ENCODE measurements around the gene PLXNA1.

PLXNA1 gene

GRCh38 chr3:126996905-126997304, 14.0 kb downstream of the PLXNA1 start:
- no peak for DNase-seq

GRCh38 chr3:126997455-126998038, 14.6 kb downstream of the PLXNA1 start:
- Histone ChIP-seq H3K9ac (ENCODE audit: low read depth, low read length) (no peak overlapping the region), H3K27ac (ENCODE audit: low read length) (no peak overlapping the region; the same call in 1 of the 2 replicates), H3K4me3 (ENCODE audit: low read depth in 1 of 2, low read length in 2 of 2) (no peak overlapping the region), H3K36me3 (ENCODE audit: insufficient read depth, low read length) (peaks cover 40% of the 10 kb centered on the region), H3K9me3 (ENCODE audit: insufficient read depth, low read length, severe bottlenecking) (no peaks in the 10 kb centered on the region), H3K4me1 (ENCODE audit: insufficient read depth, low read length) (no peaks in the 10 kb centered on the region), H3K27me3 (ENCODE audit: insufficient read depth, low read length, poor library complexity) (no peaks in the 10 kb centered on the region), H3K79me2 (ENCODE audit: insufficient read depth, low read length) (peaks cover 30% of the 10 kb centered on the region), H2AFZ (ENCODE audit: low read depth, low read length) (no peak overlapping the region), H4K20me1 (ENCODE audit: insufficient read depth, low read length) (peaks cover 95% of the 10 kb centered on the region), H3K4me2 (ENCODE audit: insufficient read depth, low read length) (no peak overlapping the region)
- ATAC-seq (ENCODE audit: insufficient read depth, low read depth) (no peak), DNase-seq (no peak)
- TF ChIP-seq CTCF (IDR thresholded peaks at IDR 0.05; ENCODE audit: borderline replicate concordance, extremely low read depth, low read length, poor library complexity, severe bottlenecking) (no peak), EZH2 (IDR thresholded peaks at IDR 0.05; ENCODE audit: borderline replicate concordance, low read depth, low read length, severe bottlenecking) (no peak)

More at GRCh38 chr3:126996905-126997304, 14.0 kb downstream of the PLXNA1 start:
- Histone ChIP-seq H3K4me3 (ENCODE audit: low read depth in 1 of 2, low read length in 2 of 2) (no peak overlapping the region), H3K27ac (ENCODE audit: low read length) (peak overlapping the region; percentile 36; the same call in 1 of the 2 replicates), H3K79me2 (ENCODE audit: insufficient read depth, low read length) (peaks cover 30% of the 10 kb centered on the region), H3K4me2 (ENCODE audit: insufficient read depth, low read length) (no peak overlapping the region), H2AFZ (ENCODE audit: low read depth, low read length) (no peak overlapping the region), H3K27me3 (ENCODE audit: insufficient read depth, low read length, poor library complexity) (no peaks in the 10 kb centered on the region), H4K20me1 (ENCODE audit: insufficient read depth, low read length) (peaks cover 96% of the 10 kb centered on the region), H3K9me3 (ENCODE audit: insufficient read depth, low read length, severe bottlenecking) (no peaks in the 10 kb centered on the region), H3K36me3 (ENCODE audit: insufficient read depth, low read length) (peaks cover 42% of the 10 kb centered on the region), H3K4me1 (ENCODE audit: insufficient read depth, low read length) (no peaks in the 10 kb centered on the region), H3K9ac (ENCODE audit: low read depth, low read length) (no peak overlapping the region)
- no peak for TF ChIP-seq EZH2 (IDR thresholded peaks at IDR 0.05; ENCODE audit: borderline replicate concordance, low read depth, low read length, severe bottlenecking)
- no peak for TF ChIP-seq CTCF (IDR thresholded peaks at IDR 0.05; ENCODE audit: borderline replicate concordance, extremely low read depth, low read length, poor library complexity, severe bottlenecking)
- ATAC-seq (ENCODE audit: insufficient read depth, low read depth) = no peak

DNA sequence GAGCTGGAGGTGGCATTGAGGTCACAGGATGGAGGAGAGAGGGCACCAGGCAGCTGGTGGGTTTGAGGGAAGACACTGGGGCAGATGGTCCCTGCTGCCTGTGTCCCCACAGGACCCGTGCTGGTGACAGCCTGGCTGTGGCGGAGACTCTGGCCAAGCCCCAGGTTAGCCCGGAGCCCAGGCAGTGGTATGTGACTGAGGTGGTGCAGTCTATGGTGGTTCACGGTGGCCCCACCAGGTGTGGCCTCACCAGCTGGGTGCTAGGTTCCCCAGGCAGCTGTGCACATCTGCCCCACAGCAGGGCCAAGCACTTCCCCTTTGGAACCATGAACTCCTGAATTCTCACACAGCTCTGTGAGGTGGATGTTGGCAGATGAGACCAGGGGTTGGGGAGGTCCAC, 15.4 kb downstream of the PLXNA1 start:
- peaks cover 91% of the 10 kb centered on the region for H4K20me1 ChIP-seq (ENCODE audit: insufficient read depth, low read length)
- ATAC-seq (ENCODE audit: insufficient read depth, low read depth) = peak; percentile 20; the same call in 1 of the 3 replicates
- H3K36me3 ChIP-seq (ENCODE audit: insufficient read depth, low read length) = peaks cover 34% of the 10 kb centered on the region
- TF ChIP-seq CTCF (IDR thresholded peaks at IDR 0.05; ENCODE audit: borderline replicate concordance, extremely low read depth, low read length, poor library complexity, severe bottlenecking) (no peak), EZH2 (IDR thresholded peaks at IDR 0.05; ENCODE audit: borderline replicate concordance, low read depth, low read length, severe bottlenecking) (no peak)
- H3K9me3 ChIP-seq (ENCODE audit: insufficient read depth, low read length, severe bottlenecking) = no peaks in the 10 kb centered on the region
- H3K27ac ChIP-seq (ENCODE audit: low read length) = no peak overlapping the region
- DNase-seq = no peak
- H2AFZ ChIP-seq (ENCODE audit: low read depth, low read length) = no peak overlapping the region
- H3K9ac ChIP-seq (ENCODE audit: low read depth, low read length) = no peak overlapping the region
- H3K79me2 ChIP-seq (ENCODE audit: insufficient read depth, low read length) = peaks cover 30% of the 10 kb centered on the region
- no peaks in the 10 kb centered on the region for H3K27me3 ChIP-seq (ENCODE audit: insufficient read depth, low read length, poor library complexity)
- H3K4me1 ChIP-seq (ENCODE audit: insufficient read depth, low read length) = no peaks in the 10 kb centered on the region
- H3K4me2 ChIP-seq (ENCODE audit: insufficient read depth, low read length) = no peak overlapping the region
- H3K4me3 ChIP-seq (ENCODE audit: low read depth in 1 of 2, low read length in 2 of 2) = no peak overlapping the region

Data from DND-41 (cell line).